ENCODE results near the gene TGM3.

DNA sequence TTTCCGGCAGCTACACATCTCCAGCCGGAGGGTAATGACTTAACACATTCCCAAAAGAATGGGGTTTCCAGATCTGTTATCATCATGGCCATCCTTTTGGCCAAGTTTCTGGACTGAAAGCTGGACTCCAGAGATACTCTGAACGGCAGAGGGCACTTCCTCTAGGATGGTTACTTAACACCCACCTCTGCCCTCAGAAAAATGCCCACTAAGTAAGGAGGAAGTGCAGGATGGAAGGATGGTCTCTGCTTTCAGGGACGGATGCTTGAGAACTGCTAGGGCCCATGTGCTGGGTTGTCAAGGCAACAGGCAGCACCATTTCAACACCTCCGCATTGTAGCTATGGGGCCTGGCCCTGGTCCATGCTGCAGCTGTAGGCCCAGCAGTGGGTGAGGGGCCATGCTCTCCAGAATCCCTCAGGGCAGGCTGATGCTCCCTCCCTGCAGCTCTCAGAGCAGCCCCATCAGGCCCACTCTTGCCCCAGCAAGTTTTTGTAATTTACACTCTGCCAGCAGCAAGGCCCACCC, 16.5 kb upstream of the TGM3 start:
- TF ChIP-seq CTCF (IDR thresholded peaks at IDR 0.05) = no peak
- TF ChIP-seq POLR2AphosphoS5 (IDR thresholded peaks at IDR 0.05; ENCODE audit: insufficient read depth in 1 of 2, low read depth in 1 of 2) = no peak
